Astrocyte (in vitro differentiated cells and primary cell): Measurements from ENCODE around the gene MTNR1B. TPM values are rescaled to one million over a fixed set of nuclear protein-coding genes. Genes with fewer than 3 reads are reported as not detected.
A peak's percentile ranks its signal among the peaks of the same experiment; 100 is the strongest.

Experiments used
- DNase-seq: peaks from one replicate; pipeline ENCODE4 v3.0.0-alpha.2; 2010; ENCODE audit warnings: low read depth
- FAIRE-seq: peaks from 2 replicates; lab custom pipeline; 2011; peaks lifted over from hg19 to GRCh38; lab: Jason Lieb, UNC
- H2AFZ ChIP-seq: 2 replicates; pipeline ENCODE4 v1.6.0; 2012; ENCODE audit warnings: low read depth, low read length, inconsistent platforms
- H3K27ac ChIP-seq: 2 replicates; pipeline ENCODE4 v1.5.1; 2011; ENCODE audit warnings: low read depth, low read length, inconsistent platforms
- H3K27me3 ChIP-seq: 2 replicates; pipeline ENCODE4 v1.6.0; 2011; ENCODE audit warnings: low read length, inconsistent platforms; ENCODE audit not compliant: insufficient read depth
- H3K36me3 ChIP-seq: 2 replicates; pipeline ENCODE4 v1.5.1; 2011; ENCODE audit warnings: low read length, inconsistent platforms; ENCODE audit not compliant: insufficient read depth
- H3K4me1 ChIP-seq: 2 replicates; pipeline ENCODE4 v1.5.1; 2011; ENCODE audit warnings: low read length, inconsistent platforms; ENCODE audit not compliant: insufficient read depth
- H3K4me2 ChIP-seq: 2 replicates; pipeline ENCODE4 v1.6.0; 2012; ENCODE audit warnings: low read length, inconsistent platforms
- H3K4me3 ChIP-seq: 2 replicates; pipeline ENCODE4 v1.5.1; 2011; ENCODE audit warnings: low read depth, mild to moderate bottlenecking, low read length, inconsistent platforms; ENCODE audit not compliant: insufficient read depth
- H3K79me2 ChIP-seq: 2 replicates; pipeline ENCODE4 v1.6.0; 2012; ENCODE audit warnings: mild to moderate bottlenecking, low read length, inconsistent platforms; ENCODE audit not compliant: insufficient read depth
- H3K9ac ChIP-seq: 2 replicates; pipeline ENCODE4 v1.6.0; 2012; ENCODE audit warnings: mild to moderate bottlenecking, low read length, inconsistent platforms
- H3K9me3 ChIP-seq: 2 replicates; pipeline ENCODE4 v1.5.1; 2012; ENCODE audit warnings: low read depth, mild to moderate bottlenecking, low read length, inconsistent platforms; ENCODE audit not compliant: insufficient read depth
- H4K20me1 ChIP-seq: 2 replicates; pipeline ENCODE4 v1.6.0; 2012; ENCODE audit warnings: low read length, inconsistent platforms; ENCODE audit not compliant: insufficient read depth
- H3K27ac Mint-ChIP-seq: one replicate; pipeline ENCODE4 v1.8.0; 2021; ENCODE audit warnings: mild to moderate bottlenecking, mixed read lengths; ENCODE audit not compliant: unreplicated experiment
- H3K27me3 Mint-ChIP-seq: one replicate; pipeline ENCODE4 v1.8.0; 2021; ENCODE audit warnings: low read depth, mixed read lengths; ENCODE audit not compliant: unreplicated experiment
- H3K36me3 Mint-ChIP-seq: one replicate; pipeline ENCODE4 v1.8.0; 2021; ENCODE audit warnings: low read depth, mixed read lengths; ENCODE audit not compliant: unreplicated experiment
- H3K4me1 Mint-ChIP-seq: one replicate; pipeline ENCODE4 v1.8.0; 2021; ENCODE audit warnings: low read depth, mixed read lengths; ENCODE audit not compliant: unreplicated experiment
- H3K4me3 Mint-ChIP-seq: one replicate; pipeline ENCODE4 v1.8.0; 2021; ENCODE audit warnings: mild to moderate bottlenecking, moderate library complexity, mixed read lengths; ENCODE audit not compliant: unreplicated experiment
- H3K9me3 Mint-ChIP-seq: one replicate; pipeline ENCODE4 v1.8.0; 2021; ENCODE audit warnings: mild to moderate bottlenecking, mixed read lengths; ENCODE audit not compliant: unreplicated experiment
- CTCF ChIP-seq: IDR thresholded peaks from 2 replicates; pipeline ENCODE4 v1.5.1; 2011; ENCODE audit warnings: low read depth, mild to moderate bottlenecking, inconsistent platforms, low read length, moderate library complexity; ENCODE audit not compliant: insufficient read depth
- EZH2 ChIP-seq: IDR thresholded peaks from 2 replicates; pipeline ENCODE4 v1.6.1; 2012; ENCODE audit warnings: mild to moderate bottlenecking, low read length, inconsistent platforms; ENCODE audit not compliant: insufficient read depth
- total RNA-seq: library from RNA; stranded (reverse); gene quantifications from 2 replicates; pipeline ENCODE4 v1.2.1, GENCODE V29; 2021

Gene MTNR1B
- total RNA-seq, 1 donor from 2014 or later: not detected

- no peaks in the 10 kb centered on the region for H3K9me3 ChIP-seq
- H3K4me1 Mint-ChIP-seq: no peaks in the 10 kb centered on the region
- no peak overlapping the region for H3K4me3 Mint-ChIP-seq
- no peaks in the 10 kb centered on the region for H3K27me3 ChIP-seq
- TF ChIP-seq CTCF (no peak), EZH2 (no peak)
- H3K36me3 Mint-ChIP-seq: peaks cover 1% of the 10 kb centered on the region
- no peak for DNase-seq
- H3K4me1 ChIP-seq: no peaks in the 10 kb centered on the region
- H4K20me1 ChIP-seq: no peaks in the 10 kb centered on the region
- no peaks in the 10 kb centered on the region for H3K36me3 ChIP-seq
- H3K4me2 ChIP-seq: no peak overlapping the region
- no peak overlapping the region for H3K4me3 ChIP-seq
- no peak overlapping the region for H3K9ac ChIP-seq
- H3K27ac Mint-ChIP-seq: no peak overlapping the region
- no peak overlapping the region for H2AFZ ChIP-seq
- H3K79me2 ChIP-seq: no peaks in the 10 kb centered on the region
- no peak for FAIRE-seq
- H3K27ac ChIP-seq: no peak overlapping the region
- H3K27me3 Mint-ChIP-seq: peaks cover under 1% of the 10 kb centered on the region
- peaks cover 8% of the 10 kb centered on the region for H3K9me3 Mint-ChIP-seq
Observed at GRCh38 chr11:92939305-92939704, 30.1 kb upstream of the MTNR1B start.

GRCh38 chr11:92941676-92942571 lies 27.5 kb upstream of the MTNR1B start:
- Mint-ChIP-seq H3K36me3 (peaks cover 1% of the 10 kb centered on the region), H3K27ac (no peak overlapping the region), H3K4me3 (no peak overlapping the region), H3K9me3 (peaks cover 12% of the 10 kb centered on the region), H3K4me1 (no peaks in the 10 kb centered on the region), H3K27me3 (no peaks in the 10 kb centered on the region)
- TF ChIP-seq EZH2 (no peak), CTCF (peak; percentile 82)
- H2AFZ ChIP-seq: no peak overlapping the region
- H3K27me3 ChIP-seq: no peaks in the 10 kb centered on the region
- no peak overlapping the region for H3K27ac ChIP-seq
- DNase-seq (peak; percentile 10), FAIRE-seq (no peak)
- no peaks in the 10 kb centered on the region for H3K9me3 ChIP-seq
- no peak overlapping the region for H3K4me3 ChIP-seq
- no peaks in the 10 kb centered on the region for H3K79me2 ChIP-seq
- H3K4me1 ChIP-seq: no peaks in the 10 kb centered on the region
- no peaks in the 10 kb centered on the region for H3K36me3 ChIP-seq
- no peaks in the 10 kb centered on the region for H4K20me1 ChIP-seq
- H3K9ac ChIP-seq: no peak overlapping the region
- no peak overlapping the region for H3K4me2 ChIP-seq

GRCh38 chr11:92946707-92947106 lies 22.7 kb upstream of the MTNR1B start:
- H4K20me1 ChIP-seq: no peaks in the 10 kb centered on the region
- H3K36me3 ChIP-seq: no peaks in the 10 kb centered on the region
- TF ChIP-seq CTCF (no peak), EZH2 (no peak)
- no peak overlapping the region for H3K27ac ChIP-seq
- no peak overlapping the region for H3K4me3 ChIP-seq
- no peak overlapping the region for H3K27ac Mint-ChIP-seq
- H2AFZ ChIP-seq: no peak overlapping the region
- H3K9ac ChIP-seq: no peak overlapping the region
- DNase-seq (no peak), FAIRE-seq (no peak)
- no peaks in the 10 kb centered on the region for H3K27me3 Mint-ChIP-seq
- H3K4me1 ChIP-seq: no peaks in the 10 kb centered on the region
- H3K9me3 Mint-ChIP-seq: peaks cover 20% of the 10 kb centered on the region
- H3K36me3 Mint-ChIP-seq: peaks cover 1% of the 10 kb centered on the region
- no peaks in the 10 kb centered on the region for H3K27me3 ChIP-seq
- no peaks in the 10 kb centered on the region for H3K9me3 ChIP-seq
- no peaks in the 10 kb centered on the region for H3K79me2 ChIP-seq
- no peak overlapping the region for H3K4me3 Mint-ChIP-seq
- no peak overlapping the region for H3K4me2 ChIP-seq
- no peaks in the 10 kb centered on the region for H3K4me1 Mint-ChIP-seq
